GM12872 (cell line): ENCODE results near the gene ERBB4.

Experiments
- TF ChIP-seq, protein P1 (sequence below): IDR thresholded peaks from 3 replicates; pipeline ENCODE4 v1.5.1; 2011; ENCODE audit warnings: low read depth, mild to moderate bottlenecking, low read length, moderate library complexity; ENCODE audit not compliant: insufficient read depth

ERBB4 gene

GRCh38 chr2:211429256-211429920, 1109.2 kb downstream of the ERBB4 start:
- TF ChIP-seq, protein P1, sequence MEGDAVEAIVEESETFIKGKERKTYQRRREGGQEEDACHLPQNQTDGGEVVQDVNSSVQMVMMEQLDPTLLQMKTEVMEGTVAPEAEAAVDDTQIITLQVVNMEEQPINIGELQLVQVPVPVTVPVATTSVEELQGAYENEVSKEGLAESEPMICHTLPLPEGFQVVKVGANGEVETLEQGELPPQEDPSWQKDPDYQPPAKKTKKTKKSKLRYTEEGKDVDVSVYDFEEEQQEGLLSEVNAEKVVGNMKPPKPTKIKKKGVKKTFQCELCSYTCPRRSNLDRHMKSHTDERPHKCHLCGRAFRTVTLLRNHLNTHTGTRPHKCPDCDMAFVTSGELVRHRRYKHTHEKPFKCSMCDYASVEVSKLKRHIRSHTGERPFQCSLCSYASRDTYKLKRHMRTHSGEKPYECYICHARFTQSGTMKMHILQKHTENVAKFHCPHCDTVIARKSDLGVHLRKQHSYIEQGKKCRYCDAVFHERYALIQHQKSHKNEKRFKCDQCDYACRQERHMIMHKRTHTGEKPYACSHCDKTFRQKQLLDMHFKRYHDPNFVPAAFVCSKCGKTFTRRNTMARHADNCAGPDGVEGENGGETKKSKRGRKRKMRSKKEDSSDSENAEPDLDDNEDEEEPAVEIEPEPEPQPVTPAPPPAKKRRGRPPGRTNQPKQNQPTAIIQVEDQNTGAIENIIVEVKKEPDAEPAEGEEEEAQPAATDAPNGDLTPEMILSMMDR: no peak

- TF ChIP-seq, protein P1: no peak
Measured at GRCh38 chr2:211426240-211426639, 1112.4 kb downstream of the ERBB4 start.

DNA sequence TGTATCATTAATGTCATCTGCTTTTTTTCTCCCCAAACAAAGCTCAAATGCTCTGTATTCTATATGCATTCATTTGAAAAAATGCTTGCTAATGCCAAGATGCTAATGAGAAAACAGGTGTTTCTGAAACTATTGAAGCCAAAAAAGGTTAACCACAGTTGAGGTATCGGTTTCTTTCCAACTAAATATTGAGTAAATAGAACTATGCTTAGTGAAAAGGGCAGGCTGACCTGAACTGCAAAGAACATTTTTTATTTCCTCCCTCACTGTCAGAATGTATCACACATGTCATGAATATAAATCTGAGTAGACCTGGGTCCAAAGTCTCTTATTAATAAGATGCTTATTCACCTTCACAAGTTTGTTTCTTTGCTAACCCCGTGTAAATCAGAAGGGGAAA, 1115.6 kb downstream of the ERBB4 start:
- TF ChIP-seq, protein P1: no peak

GRCh38 chr2:211417544-211417943, 1121.1 kb downstream of the ERBB4 start:
- TF ChIP-seq, protein P1: no peak

DNA sequence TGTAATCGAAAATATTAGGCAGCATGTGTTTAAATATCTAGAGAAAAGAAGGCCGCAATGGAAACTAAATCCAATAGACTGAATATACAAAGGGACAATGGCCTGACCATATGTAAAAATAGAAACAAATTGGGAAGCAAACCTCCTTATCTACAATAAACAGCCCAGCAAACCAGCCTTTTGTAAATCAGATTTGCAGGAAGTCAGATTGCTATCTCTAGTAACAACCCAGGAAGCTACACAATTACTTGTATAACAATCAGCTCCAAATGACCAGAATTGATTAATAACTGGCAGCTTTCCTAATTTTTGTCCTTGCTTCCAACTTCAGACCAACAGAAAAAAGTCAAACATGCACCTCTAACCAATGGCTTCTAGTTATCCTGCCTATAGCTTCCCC, 1122.2 kb downstream of the ERBB4 start:
- TF ChIP-seq, protein P1: no peak

GRCh38 chr2:211413746-211414145, 1124.9 kb downstream of the ERBB4 start:
- TF ChIP-seq, protein P1: no peak

DNA sequence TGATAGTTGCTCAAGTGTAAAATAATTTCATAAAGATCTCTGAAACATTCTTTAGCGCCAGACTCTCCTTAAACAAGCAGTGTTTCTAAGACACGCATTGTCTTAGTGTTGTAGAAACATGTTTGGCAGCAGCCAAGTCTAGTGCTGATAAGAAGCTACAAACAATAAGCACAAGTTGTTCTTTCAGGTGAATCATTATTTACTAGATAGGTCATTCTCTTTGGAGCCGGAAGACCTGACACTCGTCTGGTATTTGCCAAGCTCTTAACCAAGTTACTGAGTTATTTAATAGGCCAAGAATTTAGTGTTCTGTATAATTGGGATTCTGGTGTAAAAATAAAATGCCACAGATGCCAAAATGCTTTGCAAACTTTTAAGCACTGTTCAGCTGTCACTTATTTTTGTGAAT, 1130.1 kb downstream of the ERBB4 start:
- TF ChIP-seq, protein P1: no peak
